Lower leg skin (tissue), 3 donors: ENCODE results near the gene POLR3G.

ENCODE experiments used
- POLR2A ChIP-seq, 2 donors: fragments of 450-650 bp; IDR thresholded peaks; one replicate each; pipeline ENCODE4 v1.6.1; 2016 to 2017; ENCODE audit warnings: antibody characterized with exemption in 2 of 2, mild to moderate bottlenecking in 1 of 2, moderate library complexity in 1 of 2
- TF ChIP-seq, protein P1 (sequence below), 3 donors: fragments of 450-650 bp; IDR thresholded peaks; one replicate each; pipeline ENCODE4 v1.5.1; 2016; ENCODE audit warnings: antibody characterized with exemption in 3 of 3, mild to moderate bottlenecking in 3 of 3, moderate library complexity in 2 of 3

DNA sequence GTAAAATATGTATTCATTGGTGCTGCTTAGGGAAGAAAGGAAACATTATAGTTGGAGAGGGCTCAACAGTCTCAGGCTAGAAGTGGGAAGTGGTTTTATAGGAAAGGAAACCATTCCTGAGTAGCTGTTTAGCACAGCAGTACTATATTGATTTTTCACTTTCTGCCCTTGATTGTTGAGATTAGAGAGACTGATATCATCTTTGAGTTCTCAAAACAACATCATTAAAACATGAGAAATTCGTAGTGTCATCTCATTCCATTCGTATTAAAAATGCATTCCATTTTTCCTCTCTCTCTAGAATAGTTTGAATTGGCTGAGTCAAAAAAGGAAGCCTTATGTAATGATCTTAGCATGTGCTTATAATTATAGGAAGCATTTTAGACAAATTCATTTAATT, 14.1 kb downstream of the POLR3G start:
- TF ChIP-seq, protein P1, sequence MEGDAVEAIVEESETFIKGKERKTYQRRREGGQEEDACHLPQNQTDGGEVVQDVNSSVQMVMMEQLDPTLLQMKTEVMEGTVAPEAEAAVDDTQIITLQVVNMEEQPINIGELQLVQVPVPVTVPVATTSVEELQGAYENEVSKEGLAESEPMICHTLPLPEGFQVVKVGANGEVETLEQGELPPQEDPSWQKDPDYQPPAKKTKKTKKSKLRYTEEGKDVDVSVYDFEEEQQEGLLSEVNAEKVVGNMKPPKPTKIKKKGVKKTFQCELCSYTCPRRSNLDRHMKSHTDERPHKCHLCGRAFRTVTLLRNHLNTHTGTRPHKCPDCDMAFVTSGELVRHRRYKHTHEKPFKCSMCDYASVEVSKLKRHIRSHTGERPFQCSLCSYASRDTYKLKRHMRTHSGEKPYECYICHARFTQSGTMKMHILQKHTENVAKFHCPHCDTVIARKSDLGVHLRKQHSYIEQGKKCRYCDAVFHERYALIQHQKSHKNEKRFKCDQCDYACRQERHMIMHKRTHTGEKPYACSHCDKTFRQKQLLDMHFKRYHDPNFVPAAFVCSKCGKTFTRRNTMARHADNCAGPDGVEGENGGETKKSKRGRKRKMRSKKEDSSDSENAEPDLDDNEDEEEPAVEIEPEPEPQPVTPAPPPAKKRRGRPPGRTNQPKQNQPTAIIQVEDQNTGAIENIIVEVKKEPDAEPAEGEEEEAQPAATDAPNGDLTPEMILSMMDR (IDR thresholded peaks at IDR 0.05), result no peak
- no peak for TF ChIP-seq POLR2A (IDR thresholded peaks at IDR 0.05)
